Measurements from ENCODE around the gene GPR37.

The GPR37 gene

DNA sequence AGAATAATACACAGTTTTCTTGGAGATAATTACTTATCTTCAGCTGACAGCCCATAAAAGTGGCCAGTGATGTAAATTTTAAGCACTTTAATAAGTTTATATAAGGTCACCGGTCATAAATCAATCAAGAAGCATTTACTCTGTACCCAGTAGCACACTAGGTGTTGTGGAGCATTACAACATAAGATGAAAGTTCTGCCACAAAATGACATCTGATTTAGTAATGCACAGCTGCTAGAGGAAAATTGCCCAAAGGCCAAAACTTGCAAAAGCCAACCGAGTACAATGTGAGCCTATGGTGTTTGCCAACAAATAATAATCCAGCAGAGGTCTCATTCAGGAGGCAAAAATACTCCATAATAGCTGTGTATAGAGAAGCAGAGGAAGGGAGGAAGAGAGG, 63.6 kb downstream of the GPR37 start:
- no peak for DNase-seq (ENCODE audit: extremely low read depth, insufficient read length)
- TF ChIP-seq, protein P1, sequence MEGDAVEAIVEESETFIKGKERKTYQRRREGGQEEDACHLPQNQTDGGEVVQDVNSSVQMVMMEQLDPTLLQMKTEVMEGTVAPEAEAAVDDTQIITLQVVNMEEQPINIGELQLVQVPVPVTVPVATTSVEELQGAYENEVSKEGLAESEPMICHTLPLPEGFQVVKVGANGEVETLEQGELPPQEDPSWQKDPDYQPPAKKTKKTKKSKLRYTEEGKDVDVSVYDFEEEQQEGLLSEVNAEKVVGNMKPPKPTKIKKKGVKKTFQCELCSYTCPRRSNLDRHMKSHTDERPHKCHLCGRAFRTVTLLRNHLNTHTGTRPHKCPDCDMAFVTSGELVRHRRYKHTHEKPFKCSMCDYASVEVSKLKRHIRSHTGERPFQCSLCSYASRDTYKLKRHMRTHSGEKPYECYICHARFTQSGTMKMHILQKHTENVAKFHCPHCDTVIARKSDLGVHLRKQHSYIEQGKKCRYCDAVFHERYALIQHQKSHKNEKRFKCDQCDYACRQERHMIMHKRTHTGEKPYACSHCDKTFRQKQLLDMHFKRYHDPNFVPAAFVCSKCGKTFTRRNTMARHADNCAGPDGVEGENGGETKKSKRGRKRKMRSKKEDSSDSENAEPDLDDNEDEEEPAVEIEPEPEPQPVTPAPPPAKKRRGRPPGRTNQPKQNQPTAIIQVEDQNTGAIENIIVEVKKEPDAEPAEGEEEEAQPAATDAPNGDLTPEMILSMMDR (IDR thresholded peaks at IDR 0.05; ENCODE audit: insufficient read depth, low read length, poor library complexity, severe bottlenecking) = no peak
- Histone ChIP-seq H3K27me3 (replicated peaks; ENCODE audit: control insufficient read depth, insufficient read depth, low read length) (no peaks in the 10 kb centered on the region), H3K4me3 (replicated peaks; ENCODE audit: low read depth, low read length) (no peak overlapping the region), H3K36me3 (ENCODE audit: control insufficient read depth, insufficient read depth, low read length) (no peaks in the 10 kb centered on the region)

DNA sequence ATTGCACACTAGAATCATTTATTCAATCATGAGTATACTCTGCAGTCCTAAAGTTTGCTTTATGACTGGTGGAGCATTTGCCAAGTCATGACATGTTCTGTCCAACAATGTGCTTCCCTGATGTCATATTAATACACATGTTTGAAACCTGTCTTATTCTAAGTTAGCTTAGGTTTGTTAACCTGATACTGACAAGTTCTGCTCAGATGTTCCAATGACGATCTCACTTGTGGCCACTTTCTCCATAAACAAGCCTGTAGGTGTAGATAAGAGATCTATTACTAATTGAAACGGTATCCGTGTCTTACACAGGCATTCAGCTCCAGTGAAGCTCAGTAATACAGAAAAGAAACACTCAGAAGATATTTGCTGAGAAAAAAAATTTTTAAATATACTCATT, 64.9 kb downstream of the GPR37 start:
- H3K36me3 ChIP-seq (ENCODE audit: control insufficient read depth, insufficient read depth, low read length) = no peaks in the 10 kb centered on the region
- H3K4me3 ChIP-seq (replicated peaks; ENCODE audit: low read depth, low read length) = no peak overlapping the region
- TF ChIP-seq, protein P1 (IDR thresholded peaks at IDR 0.05; ENCODE audit: insufficient read depth, low read length, poor library complexity, severe bottlenecking) = no peak
- H3K27me3 ChIP-seq (replicated peaks; ENCODE audit: control insufficient read depth, insufficient read depth, low read length) = no peaks in the 10 kb centered on the region
- DNase-seq (ENCODE audit: extremely low read depth, insufficient read length) = no peak

DNA sequence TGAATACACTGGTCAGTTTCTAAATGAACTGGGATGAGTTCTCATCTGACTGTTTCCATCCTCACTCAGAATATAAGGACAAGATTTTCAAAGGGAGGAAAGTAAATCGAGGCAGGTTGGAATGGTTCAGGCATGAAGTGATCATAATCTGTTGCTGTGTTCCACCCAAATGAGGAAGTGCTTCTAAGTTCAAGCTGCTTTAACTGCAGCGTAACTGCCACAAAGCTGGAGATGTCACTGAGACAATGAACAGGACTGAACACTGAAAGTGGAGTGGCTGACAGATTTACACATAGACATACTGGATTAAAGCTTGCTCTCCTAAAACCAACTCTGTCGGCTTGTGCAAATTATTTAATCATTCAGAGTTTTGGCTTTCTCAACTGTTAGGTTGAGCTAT, 66.6 kb downstream of the GPR37 start:
- no peak for DNase-seq (ENCODE audit: extremely low read depth, insufficient read length)
- Histone ChIP-seq H3K27me3 (replicated peaks; ENCODE audit: control insufficient read depth, insufficient read depth, low read length) (no peaks in the 10 kb centered on the region), H3K4me3 (replicated peaks; ENCODE audit: low read depth, low read length) (no peak overlapping the region), H3K36me3 (ENCODE audit: control insufficient read depth, insufficient read depth, low read length) (no peaks in the 10 kb centered on the region)
- TF ChIP-seq, protein P1 (IDR thresholded peaks at IDR 0.05; ENCODE audit: insufficient read depth, low read length, poor library complexity, severe bottlenecking) = no peak

DNA sequence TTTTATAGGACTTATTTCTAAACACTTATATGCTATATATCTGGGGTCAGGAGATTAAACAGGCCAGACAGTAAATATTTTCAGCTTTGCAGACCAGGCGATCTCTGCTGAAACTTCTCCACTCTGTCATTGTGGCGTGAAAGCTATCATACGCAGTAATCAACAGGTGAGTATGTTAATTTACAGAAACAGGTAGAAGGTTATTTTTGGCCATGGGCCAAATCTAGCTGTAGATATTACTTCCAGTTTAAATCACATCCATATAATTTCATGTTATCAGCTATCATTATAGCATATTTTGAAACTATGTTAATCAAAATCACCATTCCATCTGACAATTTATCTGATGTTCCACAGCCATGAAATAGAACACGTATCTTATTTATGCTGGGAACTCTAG, 67.8 kb downstream of the GPR37 start:
- DNase-seq (ENCODE audit: extremely low read depth, insufficient read length) = no peak
- Histone ChIP-seq H3K27me3 (replicated peaks; ENCODE audit: control insufficient read depth, insufficient read depth, low read length) (no peaks in the 10 kb centered on the region), H3K4me3 (replicated peaks; ENCODE audit: low read depth, low read length) (no peak overlapping the region), H3K36me3 (ENCODE audit: control insufficient read depth, insufficient read depth, low read length) (no peaks in the 10 kb centered on the region)
- TF ChIP-seq, protein P1 (IDR thresholded peaks at IDR 0.05; ENCODE audit: insufficient read depth, low read length, poor library complexity, severe bottlenecking) = no peak
